Measurements from ENCODE around the gene DEDD. TPM values are rescaled to one million over a fixed set of nuclear protein-coding genes. Genes with fewer than 3 reads are reported as not detected.

Gene DEDD
- total and polyA plus RNA-seq, 2 of the 4 experiments (the other 2 are of a cell fraction): 40.2 to 47.9 TPM

- ChIA-PET POLR2A (ENCODE audit: unreplicated experiment) (interaction anchor here (1.2 kb wide), 1 partner anchor 13 kb away, joined by 5 read pairs; the partner anchor contains the start of gene UFC1), CTCF (interaction anchor here (0.7 kb wide), 1 partner anchor 11 kb away, joined by 3 read pairs; no protein-coding TSS in a partner anchor)
- ATAC-seq (ENCODE audit: low read depth) (no peak), DNase-seq (no peak)
- Histone ChIP-seq H3K9me1 (ENCODE audit: insufficient read depth, low read length) (no peaks in the 10 kb centered on the region), H3K27ac (ENCODE audit: insufficient read depth, low read length) (no peak overlapping the region), H3K79me1 (ENCODE audit: low read depth in 1 of 2, low read length in 2 of 2) (peaks cover 8 to 15% of the 10 kb centered on the region in 2 experiments; a peak in 3 of 4 replicates), H2BK120ac (ENCODE audit: low read depth, low read length) (no peak overlapping the region), H3K9ac (ENCODE audit: low read depth, low read length) (no peak overlapping the region), H3K23ac (ENCODE audit: low read depth, low read length) (no peak overlapping the region), H2BK5ac (ENCODE audit: low read depth, low read length, poor library complexity, severe bottlenecking) (no peak overlapping the region), H2AK9ac (replicated peaks; ENCODE audit: low read depth, low read length, poor library complexity) (no peak overlapping the region), H3K36me3 (ENCODE audit: control insufficient read depth, insufficient read depth, low read length) (no peaks in the 10 kb centered on the region), H3K14ac (replicated peaks; ENCODE audit: low read depth, low read length) (no peak overlapping the region), H4K91ac (ENCODE audit: insufficient read depth, low read depth, low read length) (no peak overlapping the region), H2BK15ac (ENCODE audit: low read depth, low read length) (no peak overlapping the region), H2BK20ac (ENCODE audit: low read depth, low read length) (no peak overlapping the region), H3K4ac (ENCODE audit: low read depth, low read length) (no peak overlapping the region), H2AK5ac (ENCODE audit: low read depth, low read length) (no peak overlapping the region), H4K8ac (ENCODE audit: low read depth in 2 of 2, low read length in 2 of 2) (no peak overlapping the region), H3K18ac (ENCODE audit: low read depth, low read length) (no peak overlapping the region), H3K4me3 (ENCODE audit: insufficient read depth, low read depth, low read length) (no peak overlapping the region), H2AFZ (replicated peaks; ENCODE audit: low read length, poor library complexity) (no peak overlapping the region), H3K27me3 (ENCODE audit: control insufficient read depth, insufficient read depth, low read length) (no peaks in the 10 kb centered on the region), H4K20me1 (ENCODE audit: insufficient read depth, low read length) (no peaks in the 10 kb centered on the region; the same call in 1 of the 2 replicates), H3K9me3 (ENCODE audit: control insufficient read depth, insufficient read depth, low read length) (no peaks in the 10 kb centered on the region), H3K4me1 (ENCODE audit: control insufficient read depth, insufficient read depth, low read length) (no peaks in the 10 kb centered on the region), H3K4me2 (ENCODE audit: low read depth, low read length) (no peak overlapping the region), H3K56ac (ENCODE audit: extremely low read depth, insufficient read depth, low read length) (no peak overlapping the region), H4K5ac (ENCODE audit: low read depth, low read length) (no peak overlapping the region)
- dilution Hi-C loops (cut with HindIII; ENCODE audit: low sequenced_read_pairs, unreplicated experiment) (no loop called here), in situ Hi-C loops (cut with MboI; ENCODE audit: low sequenced_read_pairs) (no loop called here), intact Hi-C loops (cut with micrococcal nuclease) (no loop called here)
- no TSS peak for BruUV-seq (replicated peaks)
- 97% methylated on average over 14 of the region's 29 CpGs; no CpG with 5 or more reads in 1 of the 2 experiments for WGBS, 2 experiments (ENCODE audit: extremely low coverage in 2 of 2, insufficient read length in 1 of 2)
- TF ChIP-seq POLR2A (IDR thresholded peaks at IDR 0.05; ENCODE audit: low read depth, low read length) (no peak), MXI1 (IDR thresholded peaks at IDR 0.05; ENCODE audit: borderline replicate concordance, low read depth, low read length) (no peak), RCOR1 (IDR thresholded peaks at IDR 0.05; ENCODE audit: insufficient replicate concordance, low read length) (no peak), FOS (IDR thresholded peaks at IDR 0.05; ENCODE audit: low read depth, low read length) (no peak), SMC3 (IDR thresholded peaks at IDR 0.05; ENCODE audit: low read depth, low read length) (no peak), BHLHE40 (IDR thresholded peaks at IDR 0.05; ENCODE audit: low read depth, low read length) (no peak), NFE2L2 (IDR thresholded peaks at IDR 0.05; ENCODE audit: low read depth, low read length) (no peak), MAZ (IDR thresholded peaks at IDR 0.05; ENCODE audit: borderline replicate concordance, low read depth, low read length) (no peak), MAFK (IDR thresholded peaks at IDR 0.05; ENCODE audit: low read depth, low read length) (no peak), CEBPB (IDR thresholded peaks at IDR 0.05; ENCODE audit: low read depth, low read length) (no peak), CHD1 (IDR thresholded peaks at IDR 0.05; ENCODE audit: low read depth, low read length) (no peak), RAD21 (IDR thresholded peaks at IDR 0.05; ENCODE audit: low read length) (no peak), RFX5 (IDR thresholded peaks at IDR 0.05; ENCODE audit: low read depth, low read length) (no peak)
- TF ChIP-seq, protein P1, sequence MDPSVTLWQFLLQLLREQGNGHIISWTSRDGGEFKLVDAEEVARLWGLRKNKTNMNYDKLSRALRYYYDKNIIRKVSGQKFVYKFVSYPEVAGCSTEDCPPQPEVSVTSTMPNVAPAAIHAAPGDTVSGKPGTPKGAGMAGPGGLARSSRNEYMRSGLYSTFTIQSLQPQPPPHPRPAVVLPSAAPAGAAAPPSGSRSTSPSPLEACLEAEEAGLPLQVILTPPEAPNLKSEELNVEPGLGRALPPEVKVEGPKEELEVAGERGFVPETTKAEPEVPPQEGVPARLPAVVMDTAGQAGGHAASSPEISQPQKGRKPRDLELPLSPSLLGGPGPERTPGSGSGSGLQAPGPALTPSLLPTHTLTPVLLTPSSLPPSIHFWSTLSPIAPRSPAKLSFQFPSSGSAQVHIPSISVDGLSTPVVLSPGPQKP (IDR thresholded peaks at IDR 0.05; ENCODE audit: borderline replicate concordance, low read depth, low read length): no peak
- TF ChIP-seq, protein P2, sequence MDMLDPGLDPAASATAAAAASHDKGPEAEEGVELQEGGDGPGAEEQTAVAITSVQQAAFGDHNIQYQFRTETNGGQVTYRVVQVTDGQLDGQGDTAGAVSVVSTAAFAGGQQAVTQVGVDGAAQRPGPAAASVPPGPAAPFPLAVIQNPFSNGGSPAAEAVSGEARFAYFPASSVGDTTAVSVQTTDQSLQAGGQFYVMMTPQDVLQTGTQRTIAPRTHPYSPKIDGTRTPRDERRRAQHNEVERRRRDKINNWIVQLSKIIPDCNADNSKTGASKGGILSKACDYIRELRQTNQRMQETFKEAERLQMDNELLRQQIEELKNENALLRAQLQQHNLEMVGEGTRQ (IDR thresholded peaks at IDR 0.05; ENCODE audit: low read depth, low read length): no peak
- TF ChIP-seq, protein P3, sequence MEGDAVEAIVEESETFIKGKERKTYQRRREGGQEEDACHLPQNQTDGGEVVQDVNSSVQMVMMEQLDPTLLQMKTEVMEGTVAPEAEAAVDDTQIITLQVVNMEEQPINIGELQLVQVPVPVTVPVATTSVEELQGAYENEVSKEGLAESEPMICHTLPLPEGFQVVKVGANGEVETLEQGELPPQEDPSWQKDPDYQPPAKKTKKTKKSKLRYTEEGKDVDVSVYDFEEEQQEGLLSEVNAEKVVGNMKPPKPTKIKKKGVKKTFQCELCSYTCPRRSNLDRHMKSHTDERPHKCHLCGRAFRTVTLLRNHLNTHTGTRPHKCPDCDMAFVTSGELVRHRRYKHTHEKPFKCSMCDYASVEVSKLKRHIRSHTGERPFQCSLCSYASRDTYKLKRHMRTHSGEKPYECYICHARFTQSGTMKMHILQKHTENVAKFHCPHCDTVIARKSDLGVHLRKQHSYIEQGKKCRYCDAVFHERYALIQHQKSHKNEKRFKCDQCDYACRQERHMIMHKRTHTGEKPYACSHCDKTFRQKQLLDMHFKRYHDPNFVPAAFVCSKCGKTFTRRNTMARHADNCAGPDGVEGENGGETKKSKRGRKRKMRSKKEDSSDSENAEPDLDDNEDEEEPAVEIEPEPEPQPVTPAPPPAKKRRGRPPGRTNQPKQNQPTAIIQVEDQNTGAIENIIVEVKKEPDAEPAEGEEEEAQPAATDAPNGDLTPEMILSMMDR (conservative IDR thresholded peaks at IDR 0.05; ENCODE audit: low read depth, low read length): no peak
Measured at GRCh38 chr1:161140755-161141400, 8.4 kb upstream of the DEDD start.
